ENCODE results near the gene CD34. TPM values are rescaled to one million over a fixed set of nuclear protein-coding genes. Genes with fewer than 3 reads are reported as not detected.
"Not testable (repeated sequence)": the region's sequence is repeated elsewhere in the genome, so short reads cannot be mapped to it uniquely, and the experiment has no call there.

The CD34 gene
- 54.0 and 307 TPM in 2 replicates for total RNA-seq

GRCh38 chr1:207910591-207911354, at the start of gene CD34:
Gene CD34 (minus strand): TSS chr1:207911125. CDS start chr1:207911080, 45 bp downstream.
- DNase-seq (ENCODE audit: extremely low read depth, low read depth, low spot score), result no peak

- DNase-seq (ENCODE audit: extremely low read depth, low read depth, low spot score), result no peak
Measured at GRCh38 chr1:207960346-207960745, 49.4 kb upstream of the CD34 start.

GRCh38 chr1:207959910-207960309, 49.0 kb upstream of the CD34 start:
- DNase-seq (ENCODE audit: extremely low read depth, low read depth, low spot score), result no peak

- DNase-seq (ENCODE audit: extremely low read depth, low read depth, low spot score), result no peak
Measured at GRCh38 chr1:207959141-207959825, 48.4 kb upstream of the CD34 start.

GRCh38 chr1:207958376-207959139, 47.6 kb upstream of the CD34 start:
- no peak for DNase-seq (ENCODE audit: extremely low read depth, low read depth, low spot score)

GRCh38 chr1:207956986-207957385, 46.1 kb upstream of the CD34 start:
- no peak for DNase-seq (ENCODE audit: extremely low read depth, low read depth, low spot score)

- no peak for DNase-seq (ENCODE audit: extremely low read depth, low read depth, low spot score)
Measured at GRCh38 chr1:207954104-207954503, 43.2 kb upstream of the CD34 start.

GRCh38 chr1:207952617-207953542, 42.0 kb upstream of the CD34 start:
- DNase-seq (ENCODE audit: extremely low read depth, low read depth, low spot score), result no peak

- DNase-seq (ENCODE audit: extremely low read depth, low read depth, low spot score), result no peak
Measured at GRCh38 chr1:207951652-207952051, 40.7 kb upstream of the CD34 start.

- no peak for DNase-seq (ENCODE audit: extremely low read depth, low read depth, low spot score)
Measured at GRCh38 chr1:207950750-207951149, 39.8 kb upstream of the CD34 start.

GRCh38 chr1:207949571-207950195, 38.8 kb upstream of the CD34 start:
- no peak for DNase-seq (ENCODE audit: extremely low read depth, low read depth, low spot score)

- no peak for DNase-seq (ENCODE audit: extremely low read depth, low read depth, low spot score)
Measured at GRCh38 chr1:207948536-207949250, 37.8 kb upstream of the CD34 start.

- no peak for DNase-seq (ENCODE audit: extremely low read depth, low read depth, low spot score)
Measured at GRCh38 chr1:207946756-207947155, 35.8 kb upstream of the CD34 start.

- DNase-seq (ENCODE audit: extremely low read depth, low read depth, low spot score), result peak; percentile 65
Measured at GRCh38 chr1:207944571-207944970, 33.6 kb upstream of the CD34 start.

- DNase-seq (ENCODE audit: extremely low read depth, low read depth, low spot score), result not testable (repeated sequence)
Measured at GRCh38 chr1:207942337-207942741, 31.4 kb upstream of the CD34 start.

- peak; percentile 95 for DNase-seq (ENCODE audit: extremely low read depth, low read depth, low spot score)
Measured at GRCh38 chr1:207941665-207942064, 30.7 kb upstream of the CD34 start.

GRCh38 chr1:207938016-207938415, 27.1 kb upstream of the CD34 start:
- DNase-seq (ENCODE audit: extremely low read depth, low read depth, low spot score), result no peak

GRCh38 chr1:207937204-207937603, 26.3 kb upstream of the CD34 start:
- no peak for DNase-seq (ENCODE audit: extremely low read depth, low read depth, low spot score)

GRCh38 chr1:207935166-207935583, 24.2 kb upstream of the CD34 start:
- DNase-seq (ENCODE audit: extremely low read depth, low read depth, low spot score), result no peak

Data from glomerular endothelial cell (primary cell).